Immature natural killer cell (primary cell): ENCODE measurements around the gene PSTK. TPM values are rescaled to one million over a fixed set of nuclear protein-coding genes. Genes with fewer than 3 reads are reported as not detected.

ENCODE experiments used
- polyA plus RNA-seq, 3 donors: library from polyadenylated mRNA; unstranded; fragments of 300-500 nt; fragmentation: Illumina TruSeq; gene quantifications; one replicate each; pipeline ENCODE4 v1.2.3, GENCODE V29; 2021

The PSTK gene
- polyA plus RNA-seq, 3 donors from 2014 or later = 8.4 to 15.4 (median 9.5) TPM

Other genes with a start within 250 kb of the PSTK start
- under 1 TPM in 2 of 3 donors, not detected in 1; 0.53 to 0.82 TPM for gene CUZD1, start 134.5 kb upstream of the PSTK start, polyA plus RNA-seq
- 10 to 100 TPM in 1 of 3 donors, 1 to 10 TPM in 2; 3.6 to 13.3 (median 5.5) TPM for gene FAM24B, start 100.8 kb upstream of the PSTK start, polyA plus RNA-seq
- not detected for gene FAM24A, start 69.8 kb upstream of the PSTK start, polyA plus RNA-seq
- 1 to 10 TPM; 4.3 to 8.2 (median 5.9) TPM for gene C10orf88, start 26.2 kb upstream of the PSTK start, polyA plus RNA-seq
- 10 to 100 TPM in 2 of 3 donors, 1 to 10 TPM in 1; 5.3 to 16.0 (median 12.2) TPM for gene IKZF5, start 28.4 kb downstream of the PSTK start, polyA plus RNA-seq
- gene ACADSB, start 28.6 kb downstream of the PSTK start, polyA plus RNA-seq = 10 to 100 TPM; 22.7 to 41.7 (median 30.1) TPM
- not detected for gene HMX3, start 155.6 kb downstream of the PSTK start, polyA plus RNA-seq
- not detected for gene HMX2, start 167.7 kb downstream of the PSTK start, polyA plus RNA-seq
- gene BUB3, start 174.0 kb downstream of the PSTK start, polyA plus RNA-seq = 100 to 1,000 TPM; 203 to 348 (median 203) TPM